ENCODE data around the gene GRAMD2B.
A peak's percentile ranks its signal among the peaks of the same experiment; 100 is the strongest.

The GRAMD2B gene

GRCh38 chr5:126400621-126401251 is 22.5 kb upstream of the GRAMD2B start:
- Mint-ChIP-seq H3K36me3 (ENCODE audit: low read depth) (peaks cover 35% of the 10 kb centered on the region), H3K27ac (no peak overlapping the region), H3K4me3 (no peak overlapping the region), H3K27me3 (ENCODE audit: low read depth) (no peaks in the 10 kb centered on the region), H3K4me1 (peaks cover 5% of the 10 kb centered on the region), H3K9me3 (peaks cover 30% of the 10 kb centered on the region)
- TF ChIP-seq CTCF (IDR thresholded peaks at IDR 0.05; ENCODE audit: unreplicated experiment in 3 of 3), result no peak

GRCh38 chr5:126402621-126403555 is 20.3 kb upstream of the GRAMD2B start:
- Mint-ChIP-seq H3K36me3 (ENCODE audit: low read depth) (peaks cover 35% of the 10 kb centered on the region), H3K9me3 (peaks cover 28% of the 10 kb centered on the region), H3K27me3 (ENCODE audit: low read depth) (no peaks in the 10 kb centered on the region), H3K4me1 (peaks cover 5% of the 10 kb centered on the region), H3K27ac (peak overlapping the region in 2 of 3 experiments; percentile 44 to 45), H3K4me3 (no peak overlapping the region)
- TF ChIP-seq CTCF (IDR thresholded peaks at IDR 0.05; ENCODE audit: unreplicated experiment in 3 of 3), result no peak

GRCh38 chr5:126403876-126404275 is 19.3 kb upstream of the GRAMD2B start:
- Mint-ChIP-seq H3K36me3 (ENCODE audit: low read depth) (peaks cover 27% of the 10 kb centered on the region), H3K27ac (no peak overlapping the region), H3K4me3 (no peak overlapping the region), H3K9me3 (peaks cover 22% of the 10 kb centered on the region), H3K27me3 (ENCODE audit: low read depth) (no peaks in the 10 kb centered on the region), H3K4me1 (peaks cover 5% of the 10 kb centered on the region)
- TF ChIP-seq CTCF (IDR thresholded peaks at IDR 0.05; ENCODE audit: unreplicated experiment in 3 of 3), result no peak

- peaks cover 3% of the 10 kb centered on the region for H3K27me3 Mint-ChIP-seq (ENCODE audit: low read depth)
- no peak for TF ChIP-seq CTCF (IDR thresholded peaks at IDR 0.05; ENCODE audit: unreplicated experiment in 3 of 3)
Measured at GRCh38 chr5:126410623-126411022, 12.6 kb upstream of the GRAMD2B start.

GRCh38 chr5:126413856-126414255 is 9.4 kb upstream of the GRAMD2B start:
- Mint-ChIP-seq H3K27me3 (ENCODE audit: low read depth) (peaks cover 3% of the 10 kb centered on the region), H3K4me3 (no peak overlapping the region), H3K9me3 (peaks cover 19% of the 10 kb centered on the region), H3K36me3 (ENCODE audit: low read depth) (peaks cover 14% of the 10 kb centered on the region), H3K27ac (no peak overlapping the region), H3K4me1 (peaks cover 16% of the 10 kb centered on the region)
- no peak for TF ChIP-seq CTCF (IDR thresholded peaks at IDR 0.05; ENCODE audit: unreplicated experiment in 3 of 3)

More at GRCh38 chr5:126410623-126411022, 12.6 kb upstream of the GRAMD2B start:
- Mint-ChIP-seq H3K36me3 (ENCODE audit: low read depth) (peaks cover 14% of the 10 kb centered on the region), H3K9me3 (peaks cover 19% of the 10 kb centered on the region), H3K27ac (no peak overlapping the region), H3K4me1 (peaks cover 11% of the 10 kb centered on the region), H3K4me3 (no peak overlapping the region)

Measured in nephron (organoid).